GM21515 (cell line): Measurements from ENCODE around the gene KBTBD8.

ENCODE experiments used
- ATAC-seq: cut with Tn5 transposase; IDR thresholded peaks from one replicate; pipeline ENCODE4 v1.9.1; 2021; ENCODE audit not compliant: unreplicated experiment

KBTBD8 gene

GRCh38 chr3:66998113-66998903 is at the start of gene KBTBD8:
KBTBD8 (plus strand) TSS chr3:66998307; CDS start chr3:66998356, 49 bp downstream.
- ATAC-seq = peak; percentile 92

- no peak for ATAC-seq
Observed at GRCh38 chr3:66948838-66949237, 49.3 kb upstream of the KBTBD8 start.

GRCh38 chr3:66949898-66950297 is 48.2 kb upstream of the KBTBD8 start:
- no peak for ATAC-seq

- ATAC-seq = no peak
Observed at GRCh38 chr3:66952357-66952756, 45.8 kb upstream of the KBTBD8 start.

- no peak for ATAC-seq
Observed at GRCh38 chr3:66953934-66954445, 44.1 kb upstream of the KBTBD8 start.

GRCh38 chr3:66956742-66957141 is 41.4 kb upstream of the KBTBD8 start:
- ATAC-seq = no peak

- no peak for ATAC-seq
Observed at GRCh38 chr3:66957367-66957766, 40.7 kb upstream of the KBTBD8 start.

GRCh38 chr3:66958067-66958466 is 40.0 kb upstream of the KBTBD8 start:
- ATAC-seq = no peak

GRCh38 chr3:66962664-66963063 is 35.4 kb upstream of the KBTBD8 start:
- ATAC-seq = no peak

- no peak for ATAC-seq
Observed at GRCh38 chr3:66971245-66971644, 26.9 kb upstream of the KBTBD8 start.

- peak; percentile 99 for ATAC-seq
Observed at GRCh38 chr3:66971891-66972551, 26.1 kb upstream of the KBTBD8 start.

GRCh38 chr3:66980791-66981190 is 17.3 kb upstream of the KBTBD8 start:
- ATAC-seq = no peak

GRCh38 chr3:66983101-66983500 is 15.0 kb upstream of the KBTBD8 start:
- ATAC-seq = no peak

GRCh38 chr3:66985336-66985920 is 12.7 kb upstream of the KBTBD8 start:
- no peak for ATAC-seq

GRCh38 chr3:66986406-66986805 is 11.7 kb upstream of the KBTBD8 start:
- no peak for ATAC-seq

- no peak for ATAC-seq
Observed at GRCh38 chr3:66989241-66989640, 8.9 kb upstream of the KBTBD8 start.

GRCh38 chr3:66989860-66990696 is 8.0 kb upstream of the KBTBD8 start:
- ATAC-seq = peak; percentile 76

GRCh38 chr3:66991459-66991858 is 6.6 kb upstream of the KBTBD8 start:
- no peak for ATAC-seq

GRCh38 chr3:66993082-66993481 is 5.0 kb upstream of the KBTBD8 start:
- ATAC-seq = no peak

GRCh38 chr3:66994588-66994987 is 3.5 kb upstream of the KBTBD8 start:
- ATAC-seq = no peak

- ATAC-seq = no peak
Observed at GRCh38 chr3:66996696-66997095, 1.4 kb upstream of the KBTBD8 start.
